HCT116 (cell line): ENCODE data around the gene SRRM2. TPM values are rescaled to one million over a fixed set of nuclear protein-coding genes. Genes with fewer than 3 reads are reported as not detected.

ENCODE experiments used
- total RNA-seq: library from RNA; stranded (reverse); gene quantifications from one replicate; pipeline ENCODE4 v1.2.1, GENCODE V29; 2021; ENCODE audit not compliant: unreplicated experiment

Gene SRRM2
- total RNA-seq, 1 experiment from 2014 or later = 541 TPM

Other genes with a start within 250 kb of the SRRM2 start
- 187 TPM for gene ATP6V0C, start 238.7 kb upstream of the SRRM2 start, total RNA-seq
- 42.9 TPM for gene AMDHD2, start 232.3 kb upstream of the SRRM2 start, total RNA-seq
- 0.32 TPM for gene CEMP1, start 221.2 kb upstream of the SRRM2 start, total RNA-seq
- 36.1 TPM for gene PDPK1, start 214.6 kb upstream of the SRRM2 start, total RNA-seq
- gene KCTD5, start 70.1 kb upstream of the SRRM2 start, total RNA-seq = 42.1 TPM
- gene PRSS27, start 32.4 kb upstream of the SRRM2 start, total RNA-seq = 3.3 TPM
- gene ELOB, start 24.6 kb downstream of the SRRM2 start, total RNA-seq = 239 TPM
- not detected for gene PRSS33, start 34.9 kb downstream of the SRRM2 start, total RNA-seq
- gene PRSS41, start 45.8 kb downstream of the SRRM2 start, total RNA-seq = not detected
- gene PRSS21, start 64.6 kb downstream of the SRRM2 start, total RNA-seq = 0.39 TPM
- gene ZG16B, start 77.7 kb downstream of the SRRM2 start, total RNA-seq = 2.3 TPM
- gene PRSS22, start 105.5 kb downstream of the SRRM2 start, total RNA-seq = 20.2 TPM
- gene FLYWCH2, start 130.6 kb downstream of the SRRM2 start, total RNA-seq = 33.7 TPM
- gene FLYWCH1, start 159.3 kb downstream of the SRRM2 start, total RNA-seq = 66.6 TPM
- 14.1 TPM for gene KREMEN2, start 211.6 kb downstream of the SRRM2 start, total RNA-seq
- gene PAQR4, start 216.7 kb downstream of the SRRM2 start, total RNA-seq = 45.6 TPM
- 104 TPM for gene PKMYT1, start 227.8 kb downstream of the SRRM2 start, total RNA-seq